Parathyroid adenoma (tissue), 2 donors: ENCODE data around the gene ZNF292.
A peak's percentile ranks its signal among the peaks of the same experiment; 100 is the strongest.

ENCODE experiments used
- H2AFZ ChIP-seq: fragments of 300-600 bp; sonication (generic); one replicate; pipeline ENCODE4 v1.7.0; 2017; ENCODE audit warnings: antibody characterized with exemption, mild to moderate bottlenecking
- H3K27ac ChIP-seq: fragments of 300-600 bp; sonication (generic); one replicate; pipeline ENCODE4 v1.7.0; 2017
- H3K27me3 ChIP-seq: fragments of 300-600 bp; sonication (generic); one replicate; pipeline ENCODE4 v1.7.0; 2017; ENCODE audit warnings: low read length; ENCODE audit not compliant: control insufficient read depth, insufficient read depth
- H3K36me3 ChIP-seq: fragments of 300-600 bp; sonication (generic); one replicate; pipeline ENCODE4 v1.7.0; 2017; ENCODE audit warnings: low read length; ENCODE audit not compliant: control insufficient read depth, insufficient read depth
- H3K4me1 ChIP-seq: fragments of 300-600 bp; sonication (generic); one replicate; pipeline ENCODE4 v1.7.0; 2017; ENCODE audit warnings: control low read depth
- H3K4me2 ChIP-seq: fragments of 300-600 bp; sonication (generic); one replicate; pipeline ENCODE4 v1.7.0; 2017; ENCODE audit warnings: low read length
- H3K4me3 ChIP-seq: fragments of 300-600 bp; sonication (generic); one replicate; pipeline ENCODE4 v1.7.0; 2017; ENCODE audit warnings: low read depth, low read length
- H3K79me2 ChIP-seq: fragments of 300-600 bp; sonication (generic); one replicate; pipeline ENCODE4 v1.7.0; 2017; ENCODE audit warnings: control low read depth
- H3K9ac ChIP-seq: fragments of 300-600 bp; sonication (generic); one replicate; pipeline ENCODE4 v1.7.0; 2017; ENCODE audit warnings: mild to moderate bottlenecking
- H3K9me3 ChIP-seq: fragments of 300-600 bp; sonication (generic); one replicate; pipeline ENCODE4 v1.7.0; 2017; ENCODE audit warnings: low read length; ENCODE audit not compliant: control insufficient read depth
- TF ChIP-seq, protein P1 (sequence below): fragments of 300-600 bp; sonication (generic); IDR thresholded peaks from one replicate; pipeline ENCODE4 v1.7.0; 2017; ENCODE audit warnings: antibody characterized with exemption, mild to moderate bottlenecking
- donor health status: primary hyperparathyroidism.

ZNF292 gene

DNA sequence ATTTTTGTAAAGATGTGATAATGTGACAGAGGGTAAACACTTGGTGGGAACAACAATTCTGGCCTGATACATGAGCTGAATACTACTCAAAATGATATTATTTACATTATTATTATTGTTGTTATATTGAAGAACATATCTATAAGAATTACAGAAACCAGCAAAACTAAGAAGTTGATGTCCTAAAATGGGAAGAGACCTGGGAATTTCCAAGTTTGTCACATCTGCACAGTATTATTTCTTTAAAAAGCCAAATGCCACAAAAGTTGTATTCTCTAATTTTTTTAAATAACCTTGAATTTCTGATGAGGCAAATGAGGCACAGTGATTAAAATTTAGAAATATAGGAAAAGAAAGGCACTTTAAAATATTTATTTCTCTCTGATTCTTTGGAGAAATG lies 5.0 kb upstream of the ZNF292 start:
- Histone ChIP-seq H3K4me3 (no peak overlapping the region), H3K4me2 (no peak overlapping the region), H2AFZ (no peak overlapping the region), H3K9ac (no peak overlapping the region), H3K4me1 (peaks cover 5% of the 10 kb centered on the region), H3K27me3 (no peaks in the 10 kb centered on the region), H3K27ac (no peak overlapping the region), H3K79me2 (peaks cover 23% of the 10 kb centered on the region), H3K9me3 (no peaks in the 10 kb centered on the region), H3K36me3 (no peaks in the 10 kb centered on the region)
- TF ChIP-seq, protein P1, sequence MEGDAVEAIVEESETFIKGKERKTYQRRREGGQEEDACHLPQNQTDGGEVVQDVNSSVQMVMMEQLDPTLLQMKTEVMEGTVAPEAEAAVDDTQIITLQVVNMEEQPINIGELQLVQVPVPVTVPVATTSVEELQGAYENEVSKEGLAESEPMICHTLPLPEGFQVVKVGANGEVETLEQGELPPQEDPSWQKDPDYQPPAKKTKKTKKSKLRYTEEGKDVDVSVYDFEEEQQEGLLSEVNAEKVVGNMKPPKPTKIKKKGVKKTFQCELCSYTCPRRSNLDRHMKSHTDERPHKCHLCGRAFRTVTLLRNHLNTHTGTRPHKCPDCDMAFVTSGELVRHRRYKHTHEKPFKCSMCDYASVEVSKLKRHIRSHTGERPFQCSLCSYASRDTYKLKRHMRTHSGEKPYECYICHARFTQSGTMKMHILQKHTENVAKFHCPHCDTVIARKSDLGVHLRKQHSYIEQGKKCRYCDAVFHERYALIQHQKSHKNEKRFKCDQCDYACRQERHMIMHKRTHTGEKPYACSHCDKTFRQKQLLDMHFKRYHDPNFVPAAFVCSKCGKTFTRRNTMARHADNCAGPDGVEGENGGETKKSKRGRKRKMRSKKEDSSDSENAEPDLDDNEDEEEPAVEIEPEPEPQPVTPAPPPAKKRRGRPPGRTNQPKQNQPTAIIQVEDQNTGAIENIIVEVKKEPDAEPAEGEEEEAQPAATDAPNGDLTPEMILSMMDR: no peak

DNA sequence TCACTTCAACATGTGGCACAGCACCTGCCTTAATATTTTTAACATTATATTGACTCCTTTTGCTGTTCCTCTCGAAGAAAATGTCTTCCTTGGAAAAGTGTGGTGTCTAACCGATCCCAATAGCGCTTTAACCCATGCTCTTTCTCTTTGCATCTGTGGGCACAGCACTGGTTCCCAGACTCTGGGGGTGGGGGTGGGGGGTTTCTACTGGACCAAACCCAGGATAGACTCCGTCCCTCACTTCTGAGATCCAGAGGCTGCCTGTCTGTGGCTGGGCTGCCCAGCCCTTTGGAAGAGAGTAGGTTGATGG lies 3.9 kb upstream of the ZNF292 start:
- H3K4me2 ChIP-seq: no peak overlapping the region
- H3K36me3 ChIP-seq: no peaks in the 10 kb centered on the region
- TF ChIP-seq, protein P1: no peak
- peak overlapping the region; percentile 40 for H3K27ac ChIP-seq
- peaks cover 5% of the 10 kb centered on the region for H3K4me1 ChIP-seq
- H3K27me3 ChIP-seq: no peaks in the 10 kb centered on the region
- H3K4me3 ChIP-seq: no peak overlapping the region
- no peaks in the 10 kb centered on the region for H3K9me3 ChIP-seq
- H3K79me2 ChIP-seq: peaks cover 26% of the 10 kb centered on the region
- H2AFZ ChIP-seq: peak overlapping the region; percentile 99
- H3K9ac ChIP-seq: no peak overlapping the region

DNA sequence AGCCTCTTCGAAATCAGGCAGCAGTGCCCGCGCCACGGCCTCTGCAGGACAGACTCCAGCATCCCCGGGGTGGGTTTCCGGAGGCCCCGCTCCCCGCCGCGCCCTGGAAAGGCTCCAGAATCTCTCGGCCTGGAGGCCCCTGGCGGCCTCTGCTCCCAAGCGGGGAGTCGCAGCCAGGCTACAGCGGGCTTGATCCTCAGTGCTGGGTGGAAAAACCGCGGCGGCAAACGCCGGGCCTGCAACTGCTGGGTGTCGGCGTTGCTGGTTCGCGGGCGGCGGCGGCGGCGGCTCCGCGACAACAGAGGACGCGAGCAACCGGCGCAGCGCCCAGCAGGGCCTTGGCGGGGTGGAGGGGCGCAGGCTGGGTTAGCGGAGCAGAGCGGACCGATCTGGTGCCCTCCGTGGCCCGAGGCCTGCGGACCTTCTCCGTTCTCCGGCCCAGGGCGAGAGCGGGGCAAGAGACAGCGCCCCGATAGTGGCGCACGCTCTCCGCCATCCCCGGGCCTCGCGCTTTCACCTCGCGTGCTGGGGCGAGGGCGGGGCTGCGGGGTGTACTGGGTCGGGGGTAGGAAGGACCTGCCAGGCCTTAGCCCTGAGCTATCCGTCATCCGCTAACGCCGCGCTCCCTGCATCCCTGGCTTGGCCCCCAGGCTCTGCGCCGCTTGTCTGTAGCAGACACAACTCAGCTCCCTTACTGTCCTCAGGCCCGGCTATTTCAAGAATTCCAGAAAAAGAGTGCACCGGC lies 3.4 kb upstream of the ZNF292 start:
- TF ChIP-seq, protein P1: no peak
- H3K4me2 ChIP-seq: peak overlapping the region; percentile 37
- no peaks in the 10 kb centered on the region for H3K9me3 ChIP-seq
- no peaks in the 10 kb centered on the region for H3K27me3 ChIP-seq
- peak overlapping the region; percentile 99 for H2AFZ ChIP-seq
- H3K79me2 ChIP-seq: peaks cover 28% of the 10 kb centered on the region
- peak overlapping the region; percentile 40 for H3K27ac ChIP-seq
- H3K36me3 ChIP-seq: no peaks in the 10 kb centered on the region
- H3K4me3 ChIP-seq: no peak overlapping the region
- peaks cover 5% of the 10 kb centered on the region for H3K4me1 ChIP-seq
- no peak overlapping the region for H3K9ac ChIP-seq

DNA sequence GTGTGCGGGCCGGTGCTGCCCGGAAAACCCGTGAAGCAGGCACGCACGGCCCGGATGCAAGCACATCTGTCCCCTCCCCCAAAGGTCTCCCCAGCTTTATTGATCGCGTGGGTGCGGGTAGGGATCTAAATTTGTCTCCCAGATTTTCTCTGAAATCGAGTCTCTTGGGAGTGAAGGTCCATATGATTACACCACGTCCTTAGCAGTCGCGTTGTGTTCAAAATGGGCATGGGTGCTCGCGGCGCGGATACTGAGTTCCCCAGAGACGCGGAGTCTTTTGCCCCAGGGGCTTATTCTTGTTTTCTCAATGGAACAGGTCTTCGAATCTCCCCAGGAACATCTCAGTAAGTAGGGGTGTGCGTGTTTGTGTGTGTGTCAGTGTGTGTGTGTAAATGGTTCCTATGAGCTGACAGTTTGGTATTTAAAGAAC lies 2.8 kb upstream of the ZNF292 start:
- Histone ChIP-seq H3K4me1 (peaks cover 5% of the 10 kb centered on the region), H3K9ac (no peak overlapping the region), H2AFZ (peak overlapping the region; percentile 99), H3K4me3 (no peak overlapping the region), H3K4me2 (no peak overlapping the region), H3K36me3 (no peaks in the 10 kb centered on the region), H3K9me3 (no peaks in the 10 kb centered on the region), H3K79me2 (peaks cover 28% of the 10 kb centered on the region), H3K27ac (peak overlapping the region; percentile 40), H3K27me3 (no peaks in the 10 kb centered on the region)
- TF ChIP-seq, protein P1: no peak

DNA sequence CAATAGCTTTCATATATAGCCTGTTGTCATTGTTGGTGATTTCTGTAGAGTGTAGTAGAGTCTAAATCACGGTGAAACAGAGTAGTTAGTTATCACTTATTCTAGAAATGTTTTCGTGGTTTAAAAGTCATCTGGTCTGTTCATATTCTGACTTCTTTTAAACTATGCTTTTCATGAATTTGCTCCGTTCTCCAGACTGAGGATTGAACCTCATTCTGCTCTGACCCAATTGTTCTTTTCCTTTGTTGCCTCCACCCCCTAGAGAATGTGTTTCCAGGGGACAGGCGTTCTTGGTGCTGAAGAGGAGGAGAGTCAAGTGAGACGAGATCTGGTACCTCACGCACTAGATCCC lies 748 bp upstream of the ZNF292 start:
- no peaks in the 10 kb centered on the region for H3K27me3 ChIP-seq
- no peaks in the 10 kb centered on the region for H3K9me3 ChIP-seq
- peak overlapping the region; percentile 92 for H3K27ac ChIP-seq
- peak overlapping the region; percentile 22 for H3K9ac ChIP-seq
- peak overlapping the region; percentile 96 for H3K4me2 ChIP-seq
- H3K79me2 ChIP-seq: peaks cover 32% of the 10 kb centered on the region
- TF ChIP-seq, protein P1: no peak
- peak overlapping the region; percentile 96 for H2AFZ ChIP-seq
- peak overlapping the region; percentile 82 for H3K4me3 ChIP-seq
- H3K4me1 ChIP-seq: peaks cover 5% of the 10 kb centered on the region
- no peaks in the 10 kb centered on the region for H3K36me3 ChIP-seq
